GM21825 (cell line): ENCODE data around the gene ADGB.

Experiments used
- ATAC-seq: cut with Tn5 transposase; IDR thresholded peaks from one replicate; pipeline ENCODE4 v1.9.1; 2021; ENCODE audit warnings: mild to moderate bottlenecking, moderate library complexity; ENCODE audit not compliant: unreplicated experiment

ADGB gene

GRCh38 chr6:146859795-146860495 is 261.2 kb downstream of the ADGB start:
- no peak for ATAC-seq

- no peak for ATAC-seq
Measured at GRCh38 chr6:146860583-146860982, 261.8 kb downstream of the ADGB start.

- ATAC-seq, result no peak
Measured at GRCh38 chr6:146861029-146861563, 262.3 kb downstream of the ADGB start.

- no peak for ATAC-seq
Measured at GRCh38 chr6:146861716-146862115, 262.9 kb downstream of the ADGB start.

GRCh38 chr6:146862508-146862919 is 263.7 kb downstream of the ADGB start:
- ATAC-seq, result no peak

GRCh38 chr6:146864300-146864699 is 265.5 kb downstream of the ADGB start:
- ATAC-seq, result no peak

GRCh38 chr6:146864885-146865284 is 266.1 kb downstream of the ADGB start:
- no peak for ATAC-seq
